NCI-H226 (cell line): ENCODE data around the gene CDHR2.

ENCODE experiments used
- DNase-seq: peaks from one replicate; pipeline ENCODE4 v3.0.0-alpha.2; 2015

Gene CDHR2

GRCh38 chr5:176528761-176529115 is 20.4 kb upstream of the CDHR2 start:
- no peak for DNase-seq

- DNase-seq = no peak
These were observed 19.9 kb upstream of the CDHR2 start for GRCh38 chr5:176529116-176529740.

GRCh38 chr5:176529741-176530141 is 19.4 kb upstream of the CDHR2 start:
- DNase-seq = no peak

- no peak for DNase-seq
These were observed 18.7 kb upstream of the CDHR2 start for GRCh38 chr5:176530393-176530982.

- DNase-seq = no peak
These were observed 17.9 kb upstream of the CDHR2 start for GRCh38 chr5:176530983-176531901.

- DNase-seq = no peak
These were observed 17.1 kb upstream of the CDHR2 start for GRCh38 chr5:176531902-176532493.

GRCh38 chr5:176532795-176533194 is 16.3 kb upstream of the CDHR2 start:
- DNase-seq = no peak

GRCh38 chr5:176533390-176533789 is 15.8 kb upstream of the CDHR2 start:
- no peak for DNase-seq

GRCh38 chr5:176533894-176534611 is 15.1 kb upstream of the CDHR2 start:
- DNase-seq = peak; percentile 22

- no peak for DNase-seq
These were observed 14.5 kb upstream of the CDHR2 start for GRCh38 chr5:176534640-176535039.

GRCh38 chr5:176535101-176535663 is 14.0 kb upstream of the CDHR2 start:
- no peak for DNase-seq

GRCh38 chr5:176535664-176536131 is 13.4 kb upstream of the CDHR2 start:
- no peak for DNase-seq

- peak; percentile 66 for DNase-seq
These were observed 12.8 kb upstream of the CDHR2 start for GRCh38 chr5:176536132-176536901.

- peak; percentile 90 for DNase-seq
These were observed 12.1 kb upstream of the CDHR2 start, which contains the start of gene RNF44 for GRCh38 chr5:176536902-176537553. TSS of gene RNF44 (minus strand) at chr5:176537402. CDS start at chr5:176532472, 4,930 bp downstream.

- DNase-seq = peak; percentile 100
These were observed 11.4 kb upstream of the CDHR2 start for GRCh38 chr5:176537554-176538229.

- DNase-seq = no peak
These were observed 10.7 kb upstream of the CDHR2 start for GRCh38 chr5:176538230-176538988.

- DNase-seq = no peak
These were observed 10.2 kb upstream of the CDHR2 start for GRCh38 chr5:176538989-176539384.

- DNase-seq = no peak
These were observed 8.7 kb upstream of the CDHR2 start for GRCh38 chr5:176540476-176540899.

- DNase-seq = no peak
These were observed 8.2 kb upstream of the CDHR2 start for GRCh38 chr5:176540956-176541337.
